Endometrium (tissue), 2 donors: ENCODE measurements around the gene LACTB.

Experiments used
- FAIRE-seq: peaks from 2 replicates; lab custom pipeline; 2012; peaks lifted over from hg19 to GRCh38; lab: Jason Lieb, UNC
- donor health status: control.
- donor health status: control.

LACTB gene

DNA sequence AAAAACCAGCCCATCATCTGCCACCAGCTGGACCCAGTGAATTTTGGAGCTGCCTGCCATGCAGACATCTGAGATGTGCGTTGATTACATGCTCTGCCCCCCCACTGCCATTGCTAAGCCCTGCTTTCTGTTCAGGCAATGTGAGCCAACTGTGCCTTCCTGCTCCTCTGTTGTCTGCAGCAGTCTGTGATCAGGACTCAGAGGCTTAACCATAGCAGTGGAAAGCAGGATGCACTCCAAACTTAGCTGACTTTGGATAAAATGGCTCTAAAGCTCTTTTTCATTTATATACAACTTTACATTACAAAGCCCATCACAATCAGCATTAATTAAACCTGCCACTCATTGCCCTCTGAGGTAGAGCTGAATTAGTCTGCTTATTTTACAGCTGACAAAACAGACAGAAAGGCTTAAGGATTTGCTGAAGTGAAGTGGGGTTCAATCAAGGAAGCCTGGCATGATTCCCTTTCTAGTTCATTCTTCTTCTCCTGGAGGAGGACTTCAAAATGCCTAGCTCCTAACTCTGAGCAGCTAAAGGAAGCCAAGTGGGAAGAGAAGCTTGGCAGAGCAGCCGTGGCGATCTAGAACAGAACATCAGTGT lies 51.3 kb downstream of the LACTB start:
- no peak for FAIRE-seq

DNA sequence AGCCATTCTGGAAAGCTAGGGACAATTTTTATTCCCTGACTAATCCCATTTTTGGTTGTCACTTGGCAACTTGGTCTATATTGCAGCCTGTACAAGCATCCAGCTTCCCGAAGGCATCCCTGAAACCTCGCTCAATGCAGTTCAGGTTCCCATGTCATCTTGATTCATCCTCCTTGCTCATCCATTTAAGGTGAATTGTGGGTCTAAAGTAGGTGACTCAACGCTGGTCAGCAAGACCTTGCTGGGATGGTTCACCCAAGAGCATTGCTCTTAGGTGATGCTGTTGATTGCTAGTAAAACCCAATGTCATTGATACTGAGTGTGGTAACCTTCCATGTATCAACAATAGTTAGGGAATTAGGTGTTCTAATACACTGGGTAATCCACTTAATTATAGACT lies 54.6 kb downstream of the LACTB start:
- no peak for FAIRE-seq

- FAIRE-seq: no peak
These were observed 56.4 kb downstream of the LACTB start for GRCh38 chr15:63178034-63178433.

DNA sequence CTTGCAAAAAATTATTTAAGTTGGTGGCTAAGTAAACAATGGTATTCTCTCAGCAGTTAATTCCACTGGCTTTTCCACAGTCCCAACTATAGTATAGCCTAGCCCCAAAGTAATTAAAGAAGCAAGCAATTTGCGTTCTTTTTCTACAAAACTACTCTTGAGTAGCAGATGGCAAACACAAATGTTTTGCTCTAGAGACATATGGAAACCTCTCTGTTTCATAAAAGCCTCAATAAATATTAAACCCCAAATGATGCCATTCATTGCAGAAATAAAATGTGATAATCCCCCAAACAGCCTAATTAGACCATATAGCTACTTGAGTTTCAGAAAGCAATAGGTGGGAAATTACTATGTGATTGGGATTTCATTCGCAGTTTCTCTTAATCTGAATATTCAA lies 59.1 kb downstream of the LACTB start:
- no peak for FAIRE-seq

DNA sequence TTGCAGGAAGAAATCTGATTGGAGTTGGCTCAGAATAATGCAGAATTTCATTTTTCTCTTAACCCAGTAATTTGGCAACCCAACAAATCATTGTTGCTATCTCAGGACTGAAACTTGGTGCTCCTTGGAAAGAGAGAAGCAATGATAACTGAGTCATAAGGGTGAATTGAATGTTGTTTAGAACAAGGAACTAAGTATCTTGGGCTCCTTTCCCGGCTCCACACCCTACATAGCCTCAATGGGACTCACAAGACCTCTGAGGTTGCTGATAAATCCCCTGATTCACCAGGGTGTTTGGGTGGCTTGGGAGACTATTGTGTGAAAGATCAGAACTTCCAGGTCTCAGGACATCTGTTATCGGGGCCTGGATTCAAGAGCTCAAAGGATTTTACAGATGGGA lies 60.0 kb downstream of the LACTB start:
- FAIRE-seq: no peak

GRCh38 chr15:63185206-63185605 lies 63.5 kb downstream of the LACTB start:
- no peak for FAIRE-seq

DNA sequence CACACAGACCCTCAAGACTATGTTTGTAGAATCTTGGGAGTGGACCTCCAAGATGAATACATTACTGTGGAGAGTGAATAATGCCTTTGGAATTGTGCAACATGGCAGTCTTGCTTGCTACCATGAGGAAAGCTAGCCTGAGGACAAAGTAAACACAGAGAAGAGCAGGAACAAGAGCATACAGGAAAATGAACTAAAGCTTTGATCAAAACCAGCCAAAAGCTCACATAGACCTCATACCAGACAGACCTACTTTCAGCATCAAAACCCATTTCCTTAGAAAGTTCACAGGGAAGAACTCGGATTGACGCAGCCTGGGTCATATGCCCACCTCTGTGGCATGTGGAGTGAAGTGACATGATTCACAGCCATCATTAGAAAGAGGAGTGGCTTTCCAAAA lies 64.4 kb downstream of the LACTB start:
- no peak for FAIRE-seq

DNA sequence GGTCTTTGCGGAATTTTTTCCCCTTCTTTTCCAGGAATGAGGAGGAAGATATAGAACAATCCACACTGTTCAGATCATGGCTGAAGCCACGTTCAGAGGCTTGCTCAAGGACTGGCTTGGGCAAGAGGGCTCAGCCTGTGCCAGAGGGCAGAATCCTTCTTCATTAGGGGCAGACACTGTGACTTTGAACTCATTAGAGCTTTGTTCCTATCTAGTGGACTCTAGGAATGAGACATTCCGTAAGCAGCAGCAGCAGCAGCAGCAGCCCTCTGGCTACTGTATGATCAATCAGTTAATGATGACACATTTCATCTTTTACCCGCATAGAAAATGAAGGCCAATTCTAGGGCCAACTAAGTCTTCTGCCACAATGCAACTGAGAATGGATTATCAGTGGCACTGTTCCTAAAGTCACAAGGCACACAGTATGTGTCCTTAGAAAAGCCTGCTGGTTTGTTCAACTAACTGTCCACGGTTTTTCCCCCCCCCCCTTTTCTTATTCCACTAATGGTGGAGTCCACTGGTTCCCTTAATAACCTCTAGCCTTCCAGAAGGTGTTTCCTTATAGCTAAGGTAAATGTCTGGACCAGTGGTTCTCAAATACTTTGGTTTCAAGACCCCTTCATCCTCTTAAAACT lies 66.0 kb downstream of the LACTB start:
- FAIRE-seq: no peak

DNA sequence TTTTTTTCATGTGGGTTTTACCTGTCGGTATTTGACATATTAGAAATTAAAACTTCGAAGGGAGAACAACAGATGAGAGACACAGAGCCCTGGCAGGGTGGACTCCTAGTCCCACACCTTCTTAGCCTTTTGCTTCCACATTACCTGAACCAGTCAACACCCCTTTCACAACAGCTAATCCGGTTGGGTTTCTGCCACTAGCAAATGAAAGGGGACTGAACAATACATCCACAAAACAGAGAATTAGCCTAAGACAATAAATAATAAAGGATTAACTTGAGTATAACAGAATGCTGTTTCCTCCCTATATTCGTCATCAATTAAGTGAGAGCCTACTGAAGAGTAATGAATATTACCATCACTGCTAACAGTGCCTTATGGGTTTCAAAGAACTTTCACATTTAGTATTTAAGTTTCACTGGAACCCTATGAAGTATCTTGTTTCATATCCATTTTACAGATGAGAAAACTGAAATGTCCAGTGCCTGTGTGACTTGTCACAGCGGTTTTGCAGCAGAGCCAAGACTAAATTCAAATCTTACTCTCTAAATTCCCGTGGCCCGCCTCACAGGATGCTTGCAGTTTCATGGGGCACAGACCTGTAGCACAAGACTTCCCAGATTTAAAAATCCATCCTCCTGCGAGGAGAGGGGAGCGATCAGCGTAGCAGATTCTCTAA lies 66.7 kb downstream of the LACTB start:
- no peak for FAIRE-seq

- no peak for FAIRE-seq
These were observed 67.5 kb downstream of the LACTB start, which contains the start of gene RAB8B for GRCh38 chr15:63188926-63189871. Gene RAB8B (plus strand): TSS chr15:63189606. CDS start chr15:63189625, 19 bp downstream.

DNA sequence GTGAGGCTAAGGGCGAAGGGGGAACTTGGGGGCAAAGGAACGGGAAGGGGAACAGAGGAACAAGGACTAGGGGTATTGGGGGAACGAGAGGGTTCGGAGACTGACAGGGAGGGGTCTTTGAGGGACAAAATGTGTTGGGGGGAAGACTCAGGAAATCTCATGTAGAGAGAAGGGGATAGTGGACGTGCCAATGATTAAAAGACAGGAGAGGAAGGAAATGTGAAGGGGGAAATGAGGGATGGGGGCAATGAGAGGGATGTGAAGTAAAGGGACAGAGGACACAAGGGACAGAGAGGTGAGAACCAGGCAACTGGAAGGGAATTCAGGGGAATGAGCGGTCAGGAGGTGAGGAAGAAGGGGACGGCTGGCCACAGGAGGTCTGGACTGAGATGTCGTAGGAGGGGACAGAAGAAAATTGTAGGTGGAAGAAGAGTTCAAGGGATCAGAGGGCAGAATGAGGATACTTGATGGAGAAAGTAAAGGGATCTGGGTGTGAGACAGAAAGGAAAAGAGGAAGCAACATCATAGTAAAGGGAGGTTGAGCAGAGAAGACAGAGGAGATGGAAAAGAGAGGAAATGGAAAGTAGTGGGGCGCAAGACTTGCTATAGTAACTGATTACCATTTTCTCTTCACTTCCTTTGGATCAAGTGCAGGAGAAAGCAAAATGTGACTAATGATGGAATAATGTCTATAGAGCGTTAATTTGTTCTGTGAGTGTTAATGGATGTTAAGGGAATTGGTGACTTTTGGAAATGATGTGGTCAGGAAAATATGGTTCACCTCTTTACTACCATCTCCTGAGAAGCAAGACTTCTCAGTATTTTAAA lies 68.5 kb downstream of the LACTB start:
- no peak for FAIRE-seq

DNA sequence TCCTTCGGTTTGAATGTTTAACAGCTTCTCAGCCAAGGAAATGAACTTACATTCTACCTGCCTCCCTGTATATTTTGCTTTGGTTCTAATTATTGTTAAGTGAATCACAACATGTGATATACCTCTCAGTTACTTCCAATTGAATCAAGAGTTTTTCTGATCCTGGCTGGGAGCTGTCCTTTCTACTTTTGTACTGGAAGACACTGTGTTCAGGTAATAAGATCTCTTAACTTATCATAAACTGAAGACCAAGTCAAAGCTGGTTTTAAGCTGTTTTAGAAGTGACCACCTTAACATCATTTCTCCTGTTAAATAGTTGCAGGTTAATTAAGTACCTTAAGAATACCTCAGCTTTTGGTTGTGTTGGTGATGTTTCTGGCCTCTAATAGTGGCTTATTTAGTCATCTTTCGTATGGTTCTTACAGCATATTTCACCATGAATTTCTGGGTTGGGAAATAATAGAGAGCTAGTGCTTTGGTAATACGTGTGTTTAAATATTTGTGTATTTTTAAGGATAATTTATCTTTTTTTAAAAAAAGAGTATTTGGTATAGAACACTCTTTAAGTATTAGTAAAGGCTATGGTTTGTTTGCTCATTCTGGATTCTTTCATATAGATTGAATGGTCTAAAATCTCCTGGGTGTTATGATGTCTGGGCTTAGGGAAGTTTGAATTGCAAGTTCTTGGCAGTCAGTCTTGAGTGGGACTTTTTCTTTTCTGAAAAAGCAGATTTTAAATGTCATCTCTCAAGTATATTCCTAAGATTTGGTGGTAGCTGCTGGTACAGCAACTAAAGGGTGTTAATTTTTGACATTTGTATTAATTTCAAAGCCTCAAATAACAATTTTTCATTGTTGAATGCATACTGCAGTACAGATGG lies 69.3 kb downstream of the LACTB start:
- no peak for FAIRE-seq
